A673 (cell line): ENCODE measurements around the gene NCKIPSD. TPM values are rescaled to one million over a fixed set of nuclear protein-coding genes. Genes with fewer than 3 reads are reported as not detected.

Experiments used
- BruUV-seq: library from RNA; stranded (reverse); fragments of 400-500 nt; replicated peaks from 2 replicates; lab custom pipeline; 2021; lab: Mats Ljungman, UMichigan
- CTCF ChIA-PET: fragments of 300-600 bp; sonication (Branson Sonifier 250); formaldehyde crosslinking; loops from one replicate; lab custom pipeline; 2022; ENCODE audit warnings: antibody characterized with exemption; lab: Charles Lee
- POLR2A ChIA-PET: fragments of 300-600 bp; sonication (Branson Sonifier 250); formaldehyde crosslinking; loops from one replicate; lab custom pipeline; 2022; ENCODE audit warnings: antibody characterized with exemption; ENCODE audit not compliant: low non-redundant PET; lab: Charles Lee
- DNase-seq: peaks from one replicate; pipeline ENCODE4 v3.0.0-alpha.2; 2015; ENCODE audit warnings: low spot score
- H3K27ac ChIP-seq: fragments of 200-600 bp; sonication (generic); 2 replicates; pipeline ENCODE4 v1.5.1; 2016; ENCODE audit warnings: mixed run types, low read depth, mild to moderate bottlenecking, mixed read lengths, antibody characterized with exemption, low read length; ENCODE audit not compliant: poor library complexity, severe bottlenecking
- H3K27me3 ChIP-seq: fragments of 200-600 bp; sonication (generic); replicated peaks from 2 replicates; pipeline ENCODE4 v1.6.1; 2017; ENCODE audit warnings: mixed run types, low read depth, mild to moderate bottlenecking, mixed read lengths, antibody characterized with exemption, low read length; ENCODE audit not compliant: insufficient read depth, poor library complexity
- H3K36me3 ChIP-seq: fragments of 200-600 bp; sonication (generic); 2 replicates; pipeline ENCODE4 v1.6.1; 2016; ENCODE audit warnings: mixed run types, mild to moderate bottlenecking, mixed read lengths, antibody characterized with exemption, low read length; ENCODE audit not compliant: insufficient read depth, poor library complexity, severe bottlenecking
- H3K4me1 ChIP-seq: fragments of 200-600 bp; sonication (generic); 2 replicates; pipeline ENCODE4 v1.6.1; 2017; ENCODE audit warnings: mixed run types, mild to moderate bottlenecking, mixed read lengths, antibody characterized with exemption, low read length; ENCODE audit not compliant: insufficient read depth, poor library complexity, severe bottlenecking
- H3K4me3 ChIP-seq: fragments of 200-600 bp; sonication (generic); 2 replicates; pipeline ENCODE4 v1.5.1; 2016; ENCODE audit warnings: low read depth, mixed run types, mild to moderate bottlenecking, mixed read lengths, low read length; ENCODE audit not compliant: poor library complexity, severe bottlenecking
- H3K9me3 ChIP-seq: fragments of 200-600 bp; sonication (generic); 2 replicates; pipeline ENCODE4 v1.6.1; 2016; ENCODE audit warnings: mixed run types, low read depth, mild to moderate bottlenecking, mixed read lengths, antibody characterized with exemption, low read length; ENCODE audit not compliant: poor library complexity, severe bottlenecking
- EZH2 ChIP-seq: fragments of 200-600 bp; sonication (generic); IDR thresholded peaks from 2 replicates; pipeline ENCODE4 v1.6.1; 2017; ENCODE audit warnings: borderline replicate concordance, low read depth, mild to moderate bottlenecking, mixed read lengths, antibody characterized with exemption, low read length; ENCODE audit not compliant: poor library complexity, severe bottlenecking
- intact Hi-C: fragments of 100-400 bp; cut with micrococcal nuclease; formaldehyde crosslinking; loops from one replicate; pipeline ENCODE4 v1.10.0; 2022; ENCODE audit not compliant: unreplicated experiment
- total RNA-seq: library from RNA; stranded (reverse); gene quantifications from 2 replicates; pipeline ENCODE4 v1.2.3, GENCODE V29; 2021
- TF ChIP-seq, protein P1 (sequence below): fragments of 300-800, 200-600 bp; sonication (generic); conservative IDR thresholded peaks from 2 replicates; pipeline ENCODE4 v1.5.1; 2017; ENCODE audit warnings: low read depth, mild to moderate bottlenecking, antibody characterized with exemption, low read length, moderate library complexity, mixed read lengths

Gene NCKIPSD
- total RNA-seq, 1 experiment from 2014 or later, result 15.0 TPM

DNA sequence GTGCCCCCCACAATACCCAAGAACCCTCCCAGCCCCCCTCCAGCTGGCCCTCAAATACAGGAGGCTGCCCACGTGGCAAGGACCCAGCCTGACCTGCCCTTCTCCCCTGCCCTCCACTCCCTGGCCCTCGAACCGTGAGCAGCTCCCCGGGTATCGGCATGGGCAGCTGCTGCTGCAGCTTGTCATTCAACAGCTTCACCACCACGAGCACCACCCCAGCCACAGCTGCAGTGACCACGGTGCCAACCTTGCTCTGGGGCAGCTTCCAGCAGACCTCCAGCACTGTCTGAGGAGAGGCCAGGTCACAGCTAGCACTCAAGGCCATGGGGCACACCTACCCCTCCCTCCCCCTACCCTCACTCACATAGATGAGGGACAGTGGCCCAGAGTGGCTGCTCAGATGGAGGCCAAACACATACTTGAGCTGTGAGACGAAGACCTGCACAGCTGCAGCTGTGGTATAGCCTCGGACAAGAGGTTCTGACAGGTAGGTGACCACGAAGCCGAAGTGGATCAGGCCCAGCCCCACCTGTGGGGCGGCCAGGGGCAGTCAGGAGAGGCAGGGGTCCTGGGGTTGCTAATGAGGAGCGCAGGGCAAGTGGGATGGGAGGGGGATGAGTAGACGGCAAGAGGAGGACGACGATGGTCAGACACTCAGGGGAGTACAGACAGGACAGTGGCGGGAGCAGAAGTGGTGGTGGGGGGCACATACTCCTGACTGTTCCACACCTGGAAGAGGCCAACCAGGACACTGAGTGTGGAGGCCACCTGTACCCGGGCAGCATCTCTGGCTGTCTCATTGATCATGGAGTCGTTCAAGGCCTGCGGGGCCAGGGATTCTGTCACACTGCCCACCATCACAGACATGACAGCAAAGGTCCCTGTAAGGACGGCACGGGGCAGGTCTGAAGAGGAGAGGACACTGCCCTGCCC, 53.9 kb downstream of the NCKIPSD start:
- Histone ChIP-seq H3K9me3 (no peaks in the 10 kb centered on the region), H3K4me1 (no peaks in the 10 kb centered on the region), H3K27me3 (no peaks in the 10 kb centered on the region), H3K4me3 (no peak overlapping the region), H3K36me3 (no peaks in the 10 kb centered on the region), H3K27ac (no peak overlapping the region)
- ChIA-PET POLR2A (no interaction called here), CTCF (interaction anchor here (0.5 kb wide), 1 partner anchor 849 kb away, joined by 8 read pairs; no protein-coding TSS in a partner anchor)
- no peak for TF ChIP-seq EZH2
- TF ChIP-seq, protein P1, sequence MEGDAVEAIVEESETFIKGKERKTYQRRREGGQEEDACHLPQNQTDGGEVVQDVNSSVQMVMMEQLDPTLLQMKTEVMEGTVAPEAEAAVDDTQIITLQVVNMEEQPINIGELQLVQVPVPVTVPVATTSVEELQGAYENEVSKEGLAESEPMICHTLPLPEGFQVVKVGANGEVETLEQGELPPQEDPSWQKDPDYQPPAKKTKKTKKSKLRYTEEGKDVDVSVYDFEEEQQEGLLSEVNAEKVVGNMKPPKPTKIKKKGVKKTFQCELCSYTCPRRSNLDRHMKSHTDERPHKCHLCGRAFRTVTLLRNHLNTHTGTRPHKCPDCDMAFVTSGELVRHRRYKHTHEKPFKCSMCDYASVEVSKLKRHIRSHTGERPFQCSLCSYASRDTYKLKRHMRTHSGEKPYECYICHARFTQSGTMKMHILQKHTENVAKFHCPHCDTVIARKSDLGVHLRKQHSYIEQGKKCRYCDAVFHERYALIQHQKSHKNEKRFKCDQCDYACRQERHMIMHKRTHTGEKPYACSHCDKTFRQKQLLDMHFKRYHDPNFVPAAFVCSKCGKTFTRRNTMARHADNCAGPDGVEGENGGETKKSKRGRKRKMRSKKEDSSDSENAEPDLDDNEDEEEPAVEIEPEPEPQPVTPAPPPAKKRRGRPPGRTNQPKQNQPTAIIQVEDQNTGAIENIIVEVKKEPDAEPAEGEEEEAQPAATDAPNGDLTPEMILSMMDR, result no peak
- no peak for DNase-seq
- BruUV-seq, result no TSS peak
- intact Hi-C loops, result no loop called here

DNA sequence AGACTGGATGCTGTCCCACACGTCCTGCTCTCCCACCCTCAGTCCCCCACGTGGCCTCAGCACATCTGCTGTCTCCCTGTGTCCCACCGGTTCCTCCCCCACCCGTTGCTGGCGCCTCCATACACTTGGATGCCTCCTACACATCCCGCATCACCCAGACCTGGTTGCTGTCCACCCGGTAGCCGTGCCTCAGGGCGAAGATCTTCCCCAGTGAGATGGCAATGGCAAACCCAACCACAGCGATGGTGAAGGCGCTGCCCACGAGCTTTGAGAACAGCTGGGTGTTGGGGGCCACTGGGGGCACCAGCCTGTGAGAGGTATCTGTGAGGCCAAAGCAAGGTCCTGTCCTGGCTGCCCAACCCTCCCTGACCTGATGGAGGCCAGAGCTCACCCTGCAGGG, 54.9 kb downstream of the NCKIPSD start:
- H3K27ac ChIP-seq, result no peak overlapping the region
- TF ChIP-seq EZH2, result no peak
- TF ChIP-seq, protein P1, result no peak
- H3K36me3 ChIP-seq, result no peaks in the 10 kb centered on the region
- H3K4me1 ChIP-seq, result no peaks in the 10 kb centered on the region
- POLR2A ChIA-PET, result no interaction called here
- no peaks in the 10 kb centered on the region for H3K27me3 ChIP-seq
- no TSS peak for BruUV-seq
- H3K9me3 ChIP-seq, result no peaks in the 10 kb centered on the region
- no peak overlapping the region for H3K4me3 ChIP-seq
- no peak for DNase-seq
- CTCF ChIA-PET, result no interaction called here
- intact Hi-C loops, result no loop called here

DNA sequence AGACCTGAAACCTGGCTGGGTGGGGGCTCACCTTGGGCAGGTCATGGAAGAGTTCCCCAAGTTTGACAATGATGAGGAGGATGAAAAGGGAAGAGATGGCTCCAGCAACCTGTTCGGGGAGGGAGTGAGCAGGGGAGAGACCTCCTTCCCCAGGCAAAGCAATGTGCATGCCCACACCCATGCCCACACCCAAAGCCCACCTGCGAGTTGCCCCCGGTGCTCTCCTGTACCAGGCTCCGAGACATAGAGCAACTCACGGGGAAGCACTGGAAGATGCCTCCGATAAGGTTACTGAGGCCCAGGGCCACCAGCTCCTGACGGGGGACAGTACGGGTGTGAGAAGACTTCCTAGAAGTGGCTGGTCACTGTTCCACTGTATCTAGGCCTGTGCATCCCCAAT, 55.3 kb downstream of the NCKIPSD start:
- Histone ChIP-seq H3K36me3 (no peaks in the 10 kb centered on the region), H3K27me3 (no peaks in the 10 kb centered on the region), H3K9me3 (no peaks in the 10 kb centered on the region), H3K4me3 (no peak overlapping the region), H3K4me1 (no peaks in the 10 kb centered on the region), H3K27ac (no peak overlapping the region)
- no peak for DNase-seq
- POLR2A ChIA-PET, result no interaction called here
- intact Hi-C loops, result no loop called here
- TF ChIP-seq, protein P1, result no peak
- no peak for TF ChIP-seq EZH2
- CTCF ChIA-PET, result no interaction called here
- BruUV-seq, result no TSS peak
